HepG2 (cell line): ENCODE measurements around the gene WDR73. TPM values are rescaled to one million over a fixed set of nuclear protein-coding genes. Genes with fewer than 3 reads are reported as not detected.

ENCODE experiments used
- ARNT ChIP-seq: fragments of 450-650 bp; IDR thresholded peaks from 2 replicates; pipeline ENCODE4 v1.6.1; 2017
- E2F2 ChIP-seq: sonication (generic); formaldehyde crosslinking; IDR thresholded peaks from 2 replicates; pipeline ENCODE4 v1.4.0; 2020; ENCODE audit warnings: missing genetic modification reagents, borderline replicate concordance
- GATA4 ChIP-seq: sonication (generic); IDR thresholded peaks from 2 replicates; pipeline ENCODE4 v1.6.1; 2016; ENCODE audit warnings: antibody characterized with exemption, low read depth, borderline replicate concordance
- HIC2 ChIP-seq: sonication (generic); formaldehyde crosslinking; IDR thresholded peaks from 2 replicates; pipeline ENCODE4 v1.9.0; 2022; ENCODE audit warnings: low read depth, missing genetic modification reagents
- HOMEZ ChIP-seq: IDR thresholded peaks from 2 replicates; pipeline ENCODE4 v1.6.1; 2016; ENCODE audit warnings: low read depth
- KDM6A ChIP-seq: IDR thresholded peaks from 2 replicates; pipeline ENCODE4 v1.6.1; 2016; ENCODE audit warnings: low read depth
- POGZ ChIP-seq: sonication (generic); formaldehyde crosslinking; IDR thresholded peaks from 2 replicates; pipeline ENCODE4 v1.4.0; 2020; ENCODE audit warnings: mild to moderate bottlenecking, missing genetic modification reagents
- POLR2G ChIP-seq: fragments of 200-400 bp; formaldehyde crosslinking; IDR thresholded peaks from 2 replicates; pipeline ENCODE4 v1.6.1; 2018; ENCODE audit warnings: mild to moderate bottlenecking, low read depth, low read length, moderate library complexity
- ZFP82 ChIP-seq: sonication (generic); formaldehyde crosslinking; IDR thresholded peaks from 2 replicates; pipeline ENCODE4 v1.5.1; 2020; ENCODE audit warnings: mild to moderate bottlenecking, missing genetic modification reagents, borderline replicate concordance
- ZNF234 ChIP-seq: sonication (generic); formaldehyde crosslinking; conservative IDR thresholded peaks from 2 replicates; pipeline ENCODE4 v1.5.1; 2020; ENCODE audit warnings: mild to moderate bottlenecking, missing genetic modification reagents
- ZNF335 ChIP-seq: sonication (generic); formaldehyde crosslinking; IDR thresholded peaks from 2 replicates; pipeline ENCODE4 v1.4.0; 2020; ENCODE audit warnings: missing genetic modification reagents
- ZNF44 ChIP-seq: sonication (generic); formaldehyde crosslinking; IDR thresholded peaks from 2 replicates; pipeline ENCODE4 v1.5.1; 2020; ENCODE audit warnings: mild to moderate bottlenecking, missing genetic modification reagents
- ZSCAN25 ChIP-seq: sonication (generic); formaldehyde crosslinking; IDR thresholded peaks from 2 replicates; pipeline ENCODE4 v1.8.0; 2022; ENCODE audit warnings: mild to moderate bottlenecking, missing genetic modification reagents
- polyA plus RNA-seq, 8 experiments: library from polyadenylated mRNA; depleted of rRNA in 3 of 8; stranded (reverse) in 7 of 8; unstranded in 1 of 8; fragments of >200 nt; fragmentation: Illumina TruSeq in 4 of 8; extraction: Trizol in 4 of 8; gene quantifications; 2 replicates each; pipeline versions ENCODE4 v1.2.1 to v1.2.3, GENCODE V29; 2011 to 2016; ENCODE audit warnings: low read depth in 4 of 8, missing spikeins in 1 of 8, mixed read lengths in 1 of 8; ENCODE audit not compliant: insufficient read depth in 1 of 8
- total RNA-seq, 5 experiments: library from RNA; depleted of rRNA; stranded (reverse); fragments of >200 nt; fragmentation: Illumina TruSeq; extraction: Trizol; gene quantifications; 2 replicates each; pipeline ENCODE4 v1.2.3, GENCODE V29; 2016; ENCODE audit warnings: low read depth in 1 of 5
- TF ChIP-seq, protein P1 (sequence below): sonication (generic); formaldehyde crosslinking; IDR thresholded peaks from 2 replicates; pipeline ENCODE4 v1.4.0; 2020; ENCODE audit warnings: low read depth, missing genetic modification reagents
- TF ChIP-seq, protein P2 (sequence below): sonication (generic); formaldehyde crosslinking; IDR thresholded peaks from 2 replicates; pipeline ENCODE4 v1.5.0; 2020; ENCODE audit warnings: mild to moderate bottlenecking, missing genetic modification reagents
- TF ChIP-seq, protein P3 (sequence below): sonication (generic); formaldehyde crosslinking; conservative IDR thresholded peaks from 2 replicates; pipeline ENCODE4 v1.8.0; 2022; ENCODE audit warnings: low read depth, missing genetic modification reagents

The WDR73 gene
- total and polyA plus RNA-seq, 2 of the 13 experiments (the other 11 are each of a cell fraction or from before 2014, with no cell fraction given) = 20.0 to 35.5 TPM

DNA sequence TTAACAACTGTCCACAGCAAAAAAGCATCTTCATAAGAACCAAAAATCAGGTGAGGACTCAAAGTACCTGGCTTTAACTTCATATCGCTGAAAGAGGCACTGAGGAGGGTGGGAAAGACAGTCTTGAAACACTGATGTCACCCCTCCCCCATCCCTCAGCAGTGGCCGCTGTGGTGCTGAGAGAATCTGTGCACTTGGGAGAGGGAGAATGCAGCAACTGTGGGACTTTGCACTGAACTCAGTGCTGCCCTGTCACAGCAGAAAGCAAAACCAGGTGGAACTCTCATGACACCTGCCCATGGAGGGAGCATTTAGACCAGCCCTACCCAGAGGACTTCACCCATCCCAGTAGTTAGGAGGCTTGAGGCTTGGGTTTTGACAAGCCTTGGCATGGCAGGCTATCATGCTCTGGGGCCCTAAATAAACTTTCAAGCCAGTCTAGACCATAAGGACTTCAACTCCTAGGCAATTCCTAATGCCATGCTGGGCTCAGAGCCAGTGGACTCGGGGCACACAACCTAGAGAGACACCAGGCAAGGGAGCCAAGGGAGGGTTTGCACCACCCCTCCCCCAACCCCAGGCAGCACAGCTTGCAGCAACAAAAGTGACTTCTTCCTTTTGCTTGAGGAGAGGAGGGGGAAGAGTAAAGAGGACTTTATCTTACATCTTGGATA, 59.3 kb downstream of the WDR73 start (continued):
- TF ChIP-seq, protein P1, sequence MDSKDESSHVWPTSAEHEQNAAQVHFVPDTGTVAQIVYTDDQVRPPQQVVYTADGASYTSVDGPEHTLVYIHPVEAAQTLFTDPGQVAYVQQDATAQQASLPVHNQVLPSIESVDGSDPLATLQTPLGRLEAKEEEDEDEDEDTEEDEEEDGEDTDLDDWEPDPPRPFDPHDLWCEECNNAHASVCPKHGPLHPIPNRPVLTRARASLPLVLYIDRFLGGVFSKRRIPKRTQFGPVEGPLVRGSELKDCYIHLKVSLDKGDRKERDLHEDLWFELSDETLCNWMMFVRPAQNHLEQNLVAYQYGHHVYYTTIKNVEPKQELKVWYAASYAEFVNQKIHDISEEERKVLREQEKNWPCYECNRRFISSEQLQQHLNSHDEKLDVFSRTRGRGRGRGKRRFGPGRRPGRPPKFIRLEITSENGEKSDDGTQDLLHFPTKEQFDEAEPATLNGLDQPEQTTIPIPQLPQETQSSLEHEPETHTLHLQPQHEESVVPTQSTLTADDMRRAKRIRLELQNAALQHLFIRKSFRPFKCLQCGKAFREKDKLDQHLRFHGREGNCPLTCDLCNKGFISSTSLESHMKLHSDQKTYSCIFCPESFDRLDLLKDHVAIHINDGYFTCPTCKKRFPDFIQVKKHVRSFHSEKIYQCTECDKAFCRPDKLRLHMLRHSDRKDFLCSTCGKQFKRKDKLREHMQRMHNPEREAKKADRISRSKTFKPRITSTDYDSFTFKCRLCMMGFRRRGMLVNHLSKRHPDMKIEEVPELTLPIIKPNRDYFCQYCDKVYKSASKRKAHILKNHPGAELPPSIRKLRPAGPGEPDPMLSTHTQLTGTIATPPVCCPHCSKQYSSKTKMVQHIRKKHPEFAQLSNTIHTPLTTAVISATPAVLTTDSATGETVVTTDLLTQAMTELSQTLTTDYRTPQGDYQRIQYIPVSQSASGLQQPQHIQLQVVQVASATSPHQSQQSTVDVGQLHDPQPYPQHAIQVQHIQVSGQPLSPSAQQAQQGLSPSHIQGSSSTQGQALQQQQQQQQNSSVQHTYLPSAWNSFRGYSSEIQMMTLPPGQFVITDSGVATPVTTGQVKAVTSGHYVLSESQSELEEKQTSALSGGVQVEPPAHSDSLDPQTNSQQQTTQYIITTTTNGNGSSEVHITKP (CRISPR knock-in tag) = no peak
- TF ChIP-seq POGZ (CRISPR knock-in tag) (no peak), ZSCAN25 (CRISPR knock-in tag) (peak; percentile 27; the same call in 1 of the 2 replicates), ZNF44 (CRISPR knock-in tag) (no peak), ZNF234 (no peak), GATA4 (no peak), ZFP82 (CRISPR knock-in tag) (no peak), POLR2G (no peak), HOMEZ (CRISPR knock-in tag) (no peak), E2F2 (CRISPR knock-in tag) (no peak), HIC2 (no peak), KDM6A (CRISPR knock-in tag) (peak; percentile 81; the same call in 1 of the 2 replicates), ZNF335 (CRISPR knock-in tag) (no peak), ARNT (no peak)
- TF ChIP-seq, protein P2, sequence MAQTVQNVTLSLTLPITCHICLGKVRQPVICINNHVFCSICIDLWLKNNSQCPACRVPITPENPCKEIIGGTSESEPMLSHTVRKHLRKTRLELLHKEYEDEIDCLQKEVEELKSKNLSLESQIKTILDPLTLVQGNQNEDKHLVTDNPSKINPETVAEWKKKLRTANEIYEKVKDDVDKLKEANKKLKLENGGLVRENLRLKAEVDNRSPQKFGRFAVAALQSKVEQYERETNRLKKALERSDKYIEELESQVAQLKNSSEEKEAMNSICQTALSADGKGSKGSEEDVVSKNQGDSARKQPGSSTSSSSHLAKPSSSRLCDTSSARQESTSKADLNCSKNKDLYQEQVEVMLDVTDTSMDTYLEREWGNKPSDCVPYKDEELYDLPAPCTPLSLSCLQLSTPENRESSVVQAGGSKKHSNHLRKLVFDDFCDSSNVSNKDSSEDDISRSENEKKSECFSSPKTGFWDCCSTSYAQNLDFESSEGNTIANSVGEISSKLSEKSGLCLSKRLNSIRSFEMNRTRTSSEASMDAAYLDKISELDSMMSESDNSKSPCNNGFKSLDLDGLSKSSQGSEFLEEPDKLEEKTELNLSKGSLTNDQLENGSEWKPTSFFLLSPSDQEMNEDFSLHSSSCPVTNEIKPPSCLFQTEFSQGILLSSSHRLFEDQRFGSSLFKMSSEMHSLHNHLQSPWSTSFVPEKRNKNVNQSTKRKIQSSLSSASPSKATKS (CRISPR knock-in tag) = no peak
- TF ChIP-seq, protein P3, sequence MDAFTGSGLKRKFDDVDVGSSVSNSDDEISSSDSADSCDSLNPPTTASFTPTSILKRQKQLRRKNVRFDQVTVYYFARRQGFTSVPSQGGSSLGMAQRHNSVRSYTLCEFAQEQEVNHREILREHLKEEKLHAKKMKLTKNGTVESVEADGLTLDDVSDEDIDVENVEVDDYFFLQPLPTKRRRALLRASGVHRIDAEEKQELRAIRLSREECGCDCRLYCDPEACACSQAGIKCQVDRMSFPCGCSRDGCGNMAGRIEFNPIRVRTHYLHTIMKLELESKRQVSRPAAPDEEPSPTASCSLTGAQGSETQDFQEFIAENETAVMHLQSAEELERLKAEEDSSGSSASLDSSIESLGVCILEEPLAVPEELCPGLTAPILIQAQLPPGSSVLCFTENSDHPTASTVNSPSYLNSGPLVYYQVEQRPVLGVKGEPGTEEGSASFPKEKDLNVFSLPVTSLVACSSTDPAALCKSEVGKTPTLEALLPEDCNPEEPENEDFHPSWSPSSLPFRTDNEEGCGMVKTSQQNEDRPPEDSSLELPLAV (CRISPR knock-in tag) = no peak
